Stimulated activated CD8-positive, alpha-beta memory T cell treated with anti-CD3 and anti-CD28 coated beads, Interleukin-2, amount 100 ng/mL, for 48 hours (primary cell): ENCODE results near the gene GPR142.

Experiments used
- DNase-seq, 2 donors: peaks; one replicate each; pipeline ENCODE4 v3.0.0-alpha.2; 2020; ENCODE audit warnings: low read depth in 2 of 2

Gene GPR142

GRCh38 chr17:74367206-74367605 lies at the start of gene GPR142:
Gene GPR142 (plus strand): TSS chr17:74367506. CDS start chr17:74369541, 2,035 bp downstream.
- DNase-seq = no peak

GRCh38 chr17:74318391-74318790 lies 48.9 kb upstream of the GPR142 start:
- no peak for DNase-seq

- DNase-seq = no peak
Observed at GRCh38 chr17:74324521-74324920, 42.8 kb upstream of the GPR142 start.

- no peak for DNase-seq
Observed at GRCh38 chr17:74325376-74325742, 41.9 kb upstream of the GPR142 start.

- peak; percentile 48 to 54 for DNase-seq
Observed at GRCh38 chr17:74325743-74326379, 41.4 kb upstream of the GPR142 start, which contains the start of gene KIF19. Gene KIF19 (plus strand): TSS chr17:74326226. CDS start chr17:74326350, 124 bp downstream.

- DNase-seq = no peak
Observed at GRCh38 chr17:74326506-74326905, 40.8 kb upstream of the GPR142 start.

GRCh38 chr17:74328487-74328886 lies 38.8 kb upstream of the GPR142 start:
- DNase-seq = no peak

GRCh38 chr17:74329378-74329777 lies 37.9 kb upstream of the GPR142 start:
- DNase-seq = no peak

- DNase-seq = no peak
Observed at GRCh38 chr17:74330446-74330845, 36.9 kb upstream of the GPR142 start.

- no peak for DNase-seq
Observed at GRCh38 chr17:74332017-74332650, 35.2 kb upstream of the GPR142 start.

- DNase-seq = no peak
Observed at GRCh38 chr17:74332763-74333283, 34.5 kb upstream of the GPR142 start.

GRCh38 chr17:74334393-74335039 lies 32.8 kb upstream of the GPR142 start:
- no peak for DNase-seq

- DNase-seq = no peak
Observed at GRCh38 chr17:74335529-74336062, 31.7 kb upstream of the GPR142 start.

- DNase-seq = no peak
Observed at GRCh38 chr17:74336307-74336706, 31.0 kb upstream of the GPR142 start.

- no peak for DNase-seq
Observed at GRCh38 chr17:74337834-74338500, 29.3 kb upstream of the GPR142 start.

GRCh38 chr17:74339537-74340195 lies 27.6 kb upstream of the GPR142 start:
- DNase-seq = no peak

GRCh38 chr17:74340470-74341023 lies 26.8 kb upstream of the GPR142 start:
- DNase-seq = no peak

- no peak for DNase-seq
Observed at GRCh38 chr17:74342224-74342623, 25.1 kb upstream of the GPR142 start.

GRCh38 chr17:74343121-74343520 lies 24.2 kb upstream of the GPR142 start:
- no peak for DNase-seq

- no peak for DNase-seq
Observed at GRCh38 chr17:74343526-74344284, 23.6 kb upstream of the GPR142 start.
